ENCODE measurements around the gene RAB28. TPM values are rescaled to one million over a fixed set of nuclear protein-coding genes. Genes with fewer than 3 reads are reported as not detected.

The RAB28 gene
- total and polyA plus RNA-seq, 2 of the 8 experiments (the other 6 are each of a cell fraction or from before 2014, with no cell fraction given), result 16.0 to 18.7 TPM

DNA sequence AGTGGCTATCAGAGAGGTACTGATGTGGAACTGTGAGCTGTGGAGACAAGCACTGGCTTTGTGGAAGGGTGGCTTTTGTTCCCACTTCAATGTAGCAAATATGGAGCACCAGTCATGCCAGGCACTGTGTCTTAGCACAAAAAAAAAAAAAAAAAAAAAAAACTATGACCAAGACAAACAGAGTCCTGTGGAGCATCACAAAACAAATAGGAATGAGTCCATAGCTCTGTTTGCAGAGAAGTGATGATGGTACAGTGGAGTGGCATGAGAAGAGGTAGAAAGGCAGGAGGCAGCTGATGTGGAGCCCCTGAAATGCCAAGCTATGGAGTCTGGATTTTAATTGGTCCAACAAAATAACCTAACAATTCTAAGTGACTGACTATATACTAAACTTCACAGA is 116.9 kb downstream of the RAB28 start:
- H3K79me1 ChIP-seq (ENCODE audit: low read depth, low read length), result no peaks in the 10 kb centered on the region
- H3K4me2 ChIP-seq (ENCODE audit: insufficient read depth in 1 of 2, low read depth in 2 of 2, low read length in 2 of 2), result no peak overlapping the region
- H2BK5ac ChIP-seq (ENCODE audit: low read depth, low read length), result no peak overlapping the region
- FAIRE-seq, result no peak
- no peaks in the 10 kb centered on the region for H3K27me3 ChIP-seq (replicated peaks in 1 of 4; ENCODE audit: control insufficient read depth in 3 of 4, extremely low read depth in 1 of 4, insufficient read depth in 3 of 4, low read length in 3 of 4)
- no peaks in the 10 kb centered on the region for H3K9me3 ChIP-seq (ENCODE audit: insufficient read depth in 2 of 2, low read depth in 1 of 2, low read length in 1 of 2)
- H2AFZ ChIP-seq (ENCODE audit: low read length), result no peak overlapping the region
- no peak overlapping the region for H2BK12ac ChIP-seq (ENCODE audit: low read depth, low read length)
- no peak overlapping the region for H2BK15ac ChIP-seq (ENCODE audit: low read length)
- no peak overlapping the region for H4K8ac ChIP-seq (ENCODE audit: extremely low read depth, insufficient read depth, low read length)
- POLR2A ChIA-PET (ENCODE audit: partially characterized antibody), result no interaction called here
- H3K14ac ChIP-seq (ENCODE audit: insufficient read length), result no peak overlapping the region
- no peak overlapping the region for H3K56ac ChIP-seq (replicated peaks; ENCODE audit: insufficient read length, low read depth, low read length)
- no peak overlapping the region for H3K18ac ChIP-seq (ENCODE audit: extremely low read depth, low read length)
- H3K79me2 ChIP-seq (ENCODE audit: control insufficient read depth in 1 of 2, insufficient read depth in 2 of 2, low read length in 2 of 2), result no peaks in the 10 kb centered on the region
- H4K20me1 ChIP-seq (replicated peaks in 1 of 2; ENCODE audit: control insufficient read depth in 1 of 2, insufficient read depth in 2 of 2, low read length in 2 of 2), result no peaks in the 10 kb centered on the region
- H4K91ac ChIP-seq (replicated peaks; ENCODE audit: insufficient read length, low read length), result no peak overlapping the region
- no peak overlapping the region for H3K9ac ChIP-seq (replicated peaks in 1 of 4; ENCODE audit: extremely low read depth in 1 of 4, low read depth in 3 of 4, low read length in 3 of 4)
- H2BK20ac ChIP-seq (ENCODE audit: low read length), result no peak overlapping the region
- no peak overlapping the region for H3K4me3 ChIP-seq (ENCODE audit: extremely low read depth in 1 of 4, insufficient read depth in 2 of 4, low read depth in 3 of 4, low read length in 4 of 4)
- DNase-seq (ENCODE audit: low read depth in 1 of 2, low spot score in 2 of 2), result no peak
- no peak overlapping the region for H2AK5ac ChIP-seq (ENCODE audit: low read depth, low read length)
- CTCF ChIA-PET (ENCODE audit: partially characterized antibody), result interaction anchor here (0.8 to 2.4 kb wide), 4 partner anchors 13 to 231 kb away, joined by 3 to 9 read pairs (median 3); no protein-coding TSS in a partner anchor
- H3K36me3 ChIP-seq (ENCODE audit: control insufficient read depth in 2 of 4, insufficient read depth in 4 of 4, low read length in 3 of 4), result no peaks in the 10 kb centered on the region
- no peak overlapping the region for H2BK120ac ChIP-seq (replicated peaks; ENCODE audit: low read depth, low read length)
- H3K23me2 ChIP-seq (ENCODE audit: low read depth, low read length), result no peaks in the 10 kb centered on the region
- H3K27ac ChIP-seq (ENCODE audit: low read depth, low read length), result no peak overlapping the region
- H4K5ac ChIP-seq (ENCODE audit: insufficient read length, low read depth, low read length), result no peak overlapping the region
- no peak overlapping the region for H3K4ac ChIP-seq (replicated peaks; ENCODE audit: insufficient read length, low read depth, low read length)
- H3K23ac ChIP-seq (ENCODE audit: insufficient read length), result no peak overlapping the region
- no peaks in the 10 kb centered on the region for H3K4me1 ChIP-seq (replicated peaks in 1 of 4; ENCODE audit: control insufficient read depth in 3 of 4, insufficient read depth in 4 of 4, low read length in 3 of 4)
- TF ChIP-seq SUZ12 (IDR thresholded peaks at IDR 0.05; ENCODE audit: low read length), result no peak
- TF ChIP-seq CHD1 (IDR thresholded peaks at IDR 0.05; ENCODE audit: low read depth, low read length), result no peak
- TF ChIP-seq, protein P1, sequence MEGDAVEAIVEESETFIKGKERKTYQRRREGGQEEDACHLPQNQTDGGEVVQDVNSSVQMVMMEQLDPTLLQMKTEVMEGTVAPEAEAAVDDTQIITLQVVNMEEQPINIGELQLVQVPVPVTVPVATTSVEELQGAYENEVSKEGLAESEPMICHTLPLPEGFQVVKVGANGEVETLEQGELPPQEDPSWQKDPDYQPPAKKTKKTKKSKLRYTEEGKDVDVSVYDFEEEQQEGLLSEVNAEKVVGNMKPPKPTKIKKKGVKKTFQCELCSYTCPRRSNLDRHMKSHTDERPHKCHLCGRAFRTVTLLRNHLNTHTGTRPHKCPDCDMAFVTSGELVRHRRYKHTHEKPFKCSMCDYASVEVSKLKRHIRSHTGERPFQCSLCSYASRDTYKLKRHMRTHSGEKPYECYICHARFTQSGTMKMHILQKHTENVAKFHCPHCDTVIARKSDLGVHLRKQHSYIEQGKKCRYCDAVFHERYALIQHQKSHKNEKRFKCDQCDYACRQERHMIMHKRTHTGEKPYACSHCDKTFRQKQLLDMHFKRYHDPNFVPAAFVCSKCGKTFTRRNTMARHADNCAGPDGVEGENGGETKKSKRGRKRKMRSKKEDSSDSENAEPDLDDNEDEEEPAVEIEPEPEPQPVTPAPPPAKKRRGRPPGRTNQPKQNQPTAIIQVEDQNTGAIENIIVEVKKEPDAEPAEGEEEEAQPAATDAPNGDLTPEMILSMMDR (IDR thresholded peaks at IDR 0.05; ENCODE audit: control extremely low read depth in 1 of 3, insufficient read depth in 1 of 3, low read depth in 1 of 3, low read length in 3 of 3), result no peak
- no peak for TF ChIP-seq GTF2F1 (IDR thresholded peaks at IDR 0.05; ENCODE audit: borderline replicate concordance, low read depth, low read length)
- no peak for TF ChIP-seq TCF12 (IDR thresholded peaks at IDR 0.05; ENCODE audit: low read depth, low read length)
- no peak for TF ChIP-seq CTBP2 (IDR thresholded peaks at IDR 0.05; ENCODE audit: borderline replicate concordance, insufficient read depth, insufficient read length, low read length)
- TF ChIP-seq, protein P2, sequence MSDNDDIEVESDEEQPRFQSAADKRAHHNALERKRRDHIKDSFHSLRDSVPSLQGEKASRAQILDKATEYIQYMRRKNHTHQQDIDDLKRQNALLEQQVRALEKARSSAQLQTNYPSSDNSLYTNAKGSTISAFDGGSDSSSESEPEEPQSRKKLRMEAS (IDR thresholded peaks at IDR 0.05), result no peak
- no peak for TF ChIP-seq PHF8 (conservative IDR thresholded peaks at IDR 0.05; ENCODE audit: low read depth, low read length)
- no peak for TF ChIP-seq JUN (IDR thresholded peaks at IDR 0.05; ENCODE audit: low read depth, low read length)
- no peak for TF ChIP-seq HDAC6 (IDR thresholded peaks at IDR 0.05; ENCODE audit: low read depth, low read length)
- TF ChIP-seq SP4 (IDR thresholded peaks at IDR 0.05; ENCODE audit: low read length), result no peak
- TF ChIP-seq SIN3A (conservative IDR thresholded peaks at IDR 0.05 in 1 of 2, IDR thresholded peaks at IDR 0.05 in 1 of 2; ENCODE audit: low read depth in 1 of 2, low read length in 2 of 2), result no peak
- no peak for TF ChIP-seq GABPA (IDR thresholded peaks at IDR 0.05; ENCODE audit: borderline replicate concordance, insufficient read depth, low read length)

Measured in H1 (cell line).